Left renal pelvis (tissue), 4 donors: ENCODE results near the gene FMO2. TPM values are rescaled to one million over a fixed set of nuclear protein-coding genes. Genes with fewer than 3 reads are reported as not detected.

ENCODE experiments used
- DNase-seq, 4 donors: peaks; one replicate each; pipeline ENCODE4 v3.0.0-alpha.2; 2013; ENCODE audit warnings: low read depth in 4 of 4, low spot score in 3 of 4
- polyA plus RNA-seq, 4 donors: library from polyadenylated mRNA; unstranded; fragments of 120-200 nt; gene quantifications; one replicate each; pipeline ENCODE4 v1.2.1, GENCODE V29; 2013; ENCODE audit not compliant: insufficient read length in 4 of 4

FMO2 gene, protein sequence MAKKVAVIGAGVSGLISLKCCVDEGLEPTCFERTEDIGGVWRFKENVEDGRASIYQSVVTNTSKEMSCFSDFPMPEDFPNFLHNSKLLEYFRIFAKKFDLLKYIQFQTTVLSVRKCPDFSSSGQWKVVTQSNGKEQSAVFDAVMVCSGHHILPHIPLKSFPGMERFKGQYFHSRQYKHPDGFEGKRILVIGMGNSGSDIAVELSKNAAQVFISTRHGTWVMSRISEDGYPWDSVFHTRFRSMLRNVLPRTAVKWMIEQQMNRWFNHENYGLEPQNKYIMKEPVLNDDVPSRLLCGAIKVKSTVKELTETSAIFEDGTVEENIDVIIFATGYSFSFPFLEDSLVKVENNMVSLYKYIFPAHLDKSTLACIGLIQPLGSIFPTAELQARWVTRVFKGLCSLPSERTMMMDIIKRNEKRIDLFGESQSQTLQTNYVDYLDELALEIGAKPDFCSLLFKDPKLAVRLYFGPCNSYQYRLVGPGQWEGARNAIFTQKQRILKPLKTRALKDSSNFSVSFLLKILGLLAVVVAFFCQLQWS
- 1 to 10 TPM in 2 of 4 donors, under 1 TPM in 2; 0.40 to 2.1 (median 1.1) TPM for polyA plus RNA-seq

DNA sequence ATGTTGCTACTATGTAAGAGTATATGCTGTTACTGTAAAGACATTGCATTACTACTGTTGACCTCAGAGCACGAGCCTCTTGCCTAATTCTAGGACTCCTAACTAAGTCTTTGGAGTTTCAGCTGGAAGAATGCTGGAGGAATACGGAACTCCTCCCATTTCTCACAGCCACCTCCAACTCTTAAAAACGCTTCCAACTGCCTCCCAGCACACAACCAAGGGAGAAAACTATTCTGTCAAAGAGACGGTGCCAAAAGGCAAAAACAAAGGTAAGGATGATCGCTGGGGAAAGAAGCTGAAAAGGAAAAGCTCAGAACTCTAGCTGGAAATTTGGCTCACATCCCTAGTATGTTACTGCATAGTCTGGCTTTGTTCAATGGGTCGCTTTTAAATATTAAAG, at the start of gene FMO2:
Gene FMO2 (plus strand): TSS at position 210 of the 400 bp plus-strand sequence. CDS start 414 bp downstream, outside the sequence.
- DNase-seq = no peak

DNA sequence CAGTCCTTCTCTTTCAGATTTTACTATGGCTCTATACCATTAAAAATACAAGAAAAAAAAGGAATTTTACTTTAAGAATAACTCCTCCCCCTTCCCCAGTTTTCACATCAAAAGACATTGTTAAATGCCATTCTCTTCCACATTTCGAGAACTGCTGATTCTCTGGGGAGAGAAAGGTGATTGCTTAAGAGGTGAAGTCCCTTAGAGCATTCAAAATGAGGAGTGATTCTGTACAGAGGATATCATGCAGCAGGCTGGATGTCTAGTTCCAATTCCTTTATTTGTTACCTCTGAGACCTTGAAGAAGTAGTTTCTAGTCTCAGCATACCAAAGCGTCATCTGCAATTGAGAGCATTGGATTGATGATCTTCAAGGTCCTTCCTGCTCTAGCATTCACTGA, 47.5 kb upstream of the FMO2 start:
- DNase-seq = no peak

DNA sequence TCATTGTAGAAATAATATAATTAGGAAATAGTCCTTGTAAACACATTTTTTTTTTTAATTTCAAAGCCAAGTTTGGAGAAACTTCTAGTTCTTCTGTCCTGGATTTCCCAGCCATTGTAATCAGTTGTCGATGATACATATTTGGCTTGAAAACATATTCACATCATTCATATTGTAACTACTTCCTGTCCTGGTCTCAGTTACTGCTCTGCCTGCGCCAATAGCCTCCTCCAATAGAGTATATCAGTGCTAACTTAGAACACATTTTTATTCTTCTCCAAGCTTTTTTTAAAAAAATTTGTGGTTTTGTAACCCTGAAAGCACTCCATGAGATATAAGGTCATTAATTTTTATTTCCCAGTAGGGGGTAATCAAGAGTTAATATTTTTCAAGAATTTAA, 46.1 kb upstream of the FMO2 start:
- no peak for DNase-seq

DNA sequence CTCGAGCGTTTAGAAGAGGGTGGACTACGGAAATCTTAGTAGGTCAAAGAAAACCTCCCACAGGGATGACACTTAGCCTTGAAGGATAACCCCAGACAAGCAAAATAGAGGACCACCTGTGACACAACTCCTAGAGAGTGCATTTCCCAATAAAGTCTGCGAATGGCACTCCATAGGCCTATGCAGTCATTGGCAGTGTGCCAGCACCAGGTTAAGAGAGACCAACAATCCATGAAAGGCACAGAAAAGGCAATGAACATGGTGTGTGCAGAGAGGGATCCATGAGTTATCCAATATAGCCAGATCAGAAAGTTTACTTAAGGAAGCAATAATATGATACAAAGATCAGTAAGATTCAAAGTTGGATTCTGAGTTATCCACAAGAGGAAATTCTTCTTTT, 45.2 kb upstream of the FMO2 start:
- DNase-seq = no peak

DNA sequence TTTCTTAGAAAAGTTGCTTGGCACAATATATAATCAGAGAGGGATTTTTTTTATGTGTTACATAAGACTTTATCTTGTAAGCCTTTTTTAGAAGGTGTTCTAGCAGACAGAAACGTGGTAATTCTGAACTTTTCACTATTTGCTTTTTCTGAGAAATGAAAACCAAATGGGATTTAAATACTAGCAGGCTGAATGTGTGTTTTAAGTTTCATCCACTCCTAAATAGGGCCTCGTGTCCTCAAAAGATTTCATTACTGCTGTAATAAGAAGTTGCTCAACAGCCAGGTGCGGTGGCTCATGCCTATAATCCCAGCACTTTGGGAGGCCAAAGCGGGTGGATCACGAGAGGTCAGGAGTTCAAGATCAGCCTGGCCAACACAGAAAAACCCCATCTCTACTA, 44.7 kb upstream of the FMO2 start:
- DNase-seq = no peak

DNA sequence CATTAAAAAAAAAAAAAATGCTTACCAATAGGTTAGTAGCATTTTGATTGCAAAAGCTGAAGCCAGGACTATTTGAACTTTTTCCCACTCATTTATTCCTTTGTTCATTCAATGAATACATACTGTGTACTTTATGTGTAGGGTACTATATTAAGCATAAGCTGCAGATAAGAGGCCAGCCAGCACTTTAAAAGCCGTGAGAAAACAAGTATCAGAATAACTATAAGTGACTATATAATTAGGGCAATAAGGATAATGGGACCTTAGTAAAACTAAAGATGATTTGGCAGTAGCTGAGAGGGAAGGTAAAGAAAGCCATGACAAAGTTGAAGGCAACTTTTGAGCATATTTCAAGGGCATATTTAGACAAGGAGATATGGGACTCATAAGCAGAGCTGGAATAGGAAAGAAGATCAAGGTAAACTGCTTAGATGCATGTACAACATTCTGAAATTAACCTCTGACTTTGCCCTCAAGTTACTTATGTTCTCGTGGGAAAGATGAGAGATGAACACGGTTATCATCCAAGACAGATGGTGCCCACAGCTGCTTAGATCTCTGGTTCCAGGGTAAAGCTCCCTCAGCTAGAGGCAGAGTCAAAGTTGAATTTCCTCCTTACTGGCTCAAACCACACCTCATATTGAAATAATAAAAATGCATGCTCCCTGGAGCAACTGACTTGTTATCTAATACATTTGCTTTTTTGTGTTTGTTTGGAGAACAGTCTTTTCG, 44.0 kb upstream of the FMO2 start:
- no peak for DNase-seq

DNA sequence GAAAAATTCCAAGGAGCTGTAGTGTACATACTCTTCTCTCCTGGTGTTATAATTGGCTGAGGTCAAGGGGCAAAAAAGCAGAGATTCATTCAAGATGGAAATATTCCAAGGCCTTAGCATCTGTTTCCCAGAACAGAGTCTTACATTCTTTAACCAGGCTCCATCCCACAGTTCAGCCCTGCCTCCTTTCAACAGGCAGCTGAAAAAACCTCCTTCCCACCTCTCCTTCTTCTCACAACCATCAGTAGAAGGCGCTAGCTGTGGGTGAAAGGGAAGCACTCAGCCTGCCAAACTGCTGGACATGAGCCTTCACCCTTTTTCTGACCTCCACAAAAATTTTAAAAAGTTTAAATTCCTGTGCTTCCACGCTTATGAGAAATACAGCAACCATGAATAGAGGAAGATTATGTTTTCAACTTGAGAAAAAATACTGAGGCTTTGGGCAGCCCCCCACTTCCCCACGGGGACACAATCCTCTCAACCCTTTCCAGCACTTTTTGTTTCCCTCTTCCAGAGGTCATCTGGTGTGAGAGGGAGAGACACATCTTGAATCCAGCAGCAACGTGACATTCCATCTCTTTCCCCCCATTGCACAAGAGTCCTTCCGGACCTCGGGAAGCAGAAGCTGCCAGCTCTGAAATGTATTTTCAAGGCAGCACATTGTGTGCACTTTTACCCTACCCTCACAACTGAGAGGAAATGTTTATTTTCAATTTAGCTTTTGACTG, 43.2 kb upstream of the FMO2 start:
- peak in 1 of 4 donors; percentile 39 for DNase-seq

DNA sequence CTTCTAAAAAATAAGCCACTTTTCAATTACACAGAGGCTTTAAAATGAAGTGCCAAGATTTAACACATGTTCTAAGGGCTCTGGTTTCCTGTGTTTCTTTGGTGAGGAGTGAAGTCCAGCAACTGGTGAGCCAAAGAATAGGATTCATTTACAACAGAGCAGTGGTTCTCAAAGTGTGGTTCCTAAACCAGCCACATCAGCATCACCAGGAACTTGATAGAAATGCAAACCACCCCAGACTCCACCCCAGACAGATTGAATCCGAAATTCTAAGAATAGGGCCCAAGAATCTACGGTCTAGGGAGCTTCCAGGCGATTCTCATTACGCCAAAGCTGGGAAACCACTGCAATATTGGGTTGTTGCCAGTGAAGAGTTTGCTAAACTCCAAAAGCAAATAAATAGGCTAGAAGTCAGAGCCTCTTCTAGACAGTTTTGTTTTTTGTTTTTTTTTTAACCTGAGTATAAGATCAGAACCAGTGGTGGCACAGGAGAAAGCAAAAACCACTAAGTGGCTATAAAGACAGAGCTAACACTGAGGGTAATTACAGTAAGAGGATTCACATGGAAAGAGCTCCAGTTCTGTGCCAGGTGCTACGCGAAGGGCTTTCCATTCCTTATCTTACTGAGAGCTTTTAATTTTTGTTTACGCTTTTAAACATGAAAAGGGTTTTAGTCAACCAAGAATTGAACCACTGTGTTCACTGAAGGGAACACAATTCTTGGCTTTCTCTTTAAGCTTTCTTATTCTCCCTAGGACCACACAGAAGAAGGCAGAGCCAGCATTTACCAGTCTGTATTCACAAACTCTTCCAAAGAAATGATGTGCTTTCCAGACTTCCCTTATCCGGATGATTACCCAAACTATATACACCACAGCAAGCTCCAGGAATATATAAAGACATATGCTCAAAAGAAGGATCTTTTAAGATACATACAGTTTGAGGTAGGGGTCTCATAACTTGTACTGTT, 42.4 kb upstream of the FMO2 start:
- no peak for DNase-seq

DNA sequence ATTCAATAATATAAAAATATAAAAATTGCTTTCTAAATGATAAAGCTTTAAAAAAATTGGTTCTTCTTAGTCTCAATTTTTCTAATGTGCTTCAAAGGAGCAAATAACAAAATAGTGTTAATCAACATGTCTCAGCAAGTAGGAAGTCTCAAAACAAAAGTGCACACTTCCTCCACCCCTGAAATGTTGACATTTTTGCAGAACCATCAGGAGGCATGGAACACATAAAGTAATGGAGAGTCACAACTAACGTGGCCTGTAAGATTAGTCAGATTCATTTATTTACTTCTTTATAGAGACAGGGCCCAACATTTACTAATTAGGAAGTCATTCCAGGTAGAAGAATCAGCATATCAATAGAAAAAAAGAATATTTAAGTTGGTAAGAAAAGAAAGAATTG, 34.9 kb upstream of the FMO2 start:
- no peak for DNase-seq

DNA sequence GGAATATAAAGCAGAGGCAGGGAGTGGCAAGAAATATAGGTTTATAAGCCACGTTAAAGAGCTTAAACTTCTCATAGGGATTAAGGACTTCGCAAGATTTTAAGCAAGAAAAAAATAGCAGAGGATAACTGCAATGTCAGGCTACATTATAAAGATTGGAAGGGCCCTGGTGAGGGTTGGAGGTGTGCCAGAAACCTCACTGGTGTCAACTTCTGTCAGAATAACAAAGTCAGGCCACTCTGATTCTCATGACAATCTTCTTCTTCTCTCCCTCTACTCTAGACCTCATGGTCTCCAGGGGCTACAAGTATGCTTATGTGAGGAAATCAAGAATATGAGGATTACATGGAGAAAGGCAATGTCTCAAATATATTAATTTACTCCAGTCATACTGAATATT, 32.6 kb upstream of the FMO2 start:
- DNase-seq = no peak

DNA sequence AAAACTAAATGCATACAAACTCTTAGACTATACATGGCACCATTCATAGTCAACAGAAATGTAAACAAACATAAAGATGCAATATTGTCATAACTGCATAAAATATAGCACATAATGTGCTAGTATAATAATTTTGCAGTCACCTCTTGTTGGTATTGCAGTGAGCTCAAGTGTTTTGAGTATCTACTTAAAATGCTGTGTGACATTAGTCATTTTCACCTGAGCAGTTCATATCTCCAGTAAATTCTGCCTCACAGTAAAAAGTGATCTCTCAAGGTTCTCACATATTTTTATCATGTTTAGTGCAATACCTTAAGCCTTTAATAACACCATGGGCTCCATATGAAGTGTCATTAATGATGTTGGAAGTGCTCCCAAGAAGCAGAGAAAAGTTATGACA, 29.6 kb upstream of the FMO2 start:
- DNase-seq = no peak

DNA sequence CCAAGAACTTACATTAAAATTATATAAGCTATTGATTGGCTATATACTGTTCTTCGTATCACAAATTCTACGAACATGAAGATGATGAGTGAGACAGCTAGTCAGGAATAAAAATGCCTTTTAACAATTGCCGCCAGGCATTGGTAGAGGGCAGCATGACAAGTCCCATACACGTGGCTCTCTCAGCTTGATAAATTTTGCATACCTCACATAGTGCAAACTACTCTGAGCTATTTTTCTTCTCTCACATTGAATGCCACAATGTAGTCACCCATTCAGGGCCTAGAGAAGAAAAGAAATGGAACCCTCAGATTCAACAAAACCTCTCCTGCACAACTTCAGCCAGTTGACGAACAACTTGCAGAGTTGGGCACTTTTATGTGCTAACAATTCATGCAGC, 27.0 kb upstream of the FMO2 start:
- DNase-seq = no peak

DNA sequence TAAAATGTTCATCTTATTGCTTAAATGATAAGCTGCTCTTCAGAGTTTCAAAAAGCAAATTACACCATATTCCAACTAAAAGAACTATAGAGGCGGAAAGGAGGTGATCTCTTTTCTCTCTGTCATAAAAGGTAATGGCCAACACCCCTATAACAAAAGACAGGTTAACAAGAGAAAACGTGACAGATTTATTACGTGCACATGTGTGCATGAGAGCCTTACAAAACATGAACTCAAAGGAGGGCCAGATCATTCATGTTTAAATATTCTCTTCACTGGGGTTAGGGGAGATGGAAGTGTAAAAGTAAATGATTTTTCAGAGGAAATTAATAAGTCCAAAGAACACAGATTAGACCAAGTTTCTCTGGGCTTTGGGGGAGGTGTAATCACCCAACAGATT, 26.5 kb upstream of the FMO2 start:
- no peak for DNase-seq

DNA sequence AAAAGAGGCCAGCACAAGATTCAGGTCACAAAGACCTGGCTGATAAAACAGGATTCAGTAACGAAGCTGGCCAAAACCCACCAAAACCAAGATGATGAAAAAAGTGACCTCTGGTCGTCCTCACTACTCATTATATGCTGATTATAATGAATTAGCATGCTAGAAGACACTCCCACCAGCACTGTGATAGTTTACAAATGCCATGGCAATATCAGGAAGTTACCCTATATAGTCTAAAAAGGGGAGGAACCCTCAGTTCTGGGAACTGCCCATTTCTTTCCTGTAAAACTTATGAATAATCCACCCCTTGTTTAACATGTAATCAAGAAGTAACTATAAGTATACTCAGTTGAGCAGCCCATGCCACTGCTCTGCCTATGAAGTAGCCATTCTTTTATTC, 26.0 kb upstream of the FMO2 start:
- no peak for DNase-seq

DNA sequence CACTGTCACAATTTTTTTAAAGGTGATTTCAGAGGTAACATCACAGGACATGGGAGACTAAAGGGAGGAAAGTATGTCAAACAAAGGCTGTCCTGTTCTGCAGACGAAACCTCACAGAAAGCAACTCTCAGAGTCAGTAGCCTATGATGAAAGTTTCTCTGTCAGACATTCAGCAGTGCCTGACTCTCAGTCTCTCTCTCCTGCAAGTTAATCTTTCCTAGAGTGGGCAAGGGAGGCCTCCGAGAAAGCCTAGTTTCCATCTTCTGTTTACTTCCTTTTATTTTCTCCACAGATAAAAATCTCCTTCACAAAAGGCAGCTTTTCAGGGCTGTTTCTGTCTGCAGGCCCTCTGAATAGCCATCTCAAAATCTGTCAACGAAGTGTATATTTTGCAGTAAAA, 24.9 kb upstream of the FMO2 start:
- DNase-seq = no peak

DNA sequence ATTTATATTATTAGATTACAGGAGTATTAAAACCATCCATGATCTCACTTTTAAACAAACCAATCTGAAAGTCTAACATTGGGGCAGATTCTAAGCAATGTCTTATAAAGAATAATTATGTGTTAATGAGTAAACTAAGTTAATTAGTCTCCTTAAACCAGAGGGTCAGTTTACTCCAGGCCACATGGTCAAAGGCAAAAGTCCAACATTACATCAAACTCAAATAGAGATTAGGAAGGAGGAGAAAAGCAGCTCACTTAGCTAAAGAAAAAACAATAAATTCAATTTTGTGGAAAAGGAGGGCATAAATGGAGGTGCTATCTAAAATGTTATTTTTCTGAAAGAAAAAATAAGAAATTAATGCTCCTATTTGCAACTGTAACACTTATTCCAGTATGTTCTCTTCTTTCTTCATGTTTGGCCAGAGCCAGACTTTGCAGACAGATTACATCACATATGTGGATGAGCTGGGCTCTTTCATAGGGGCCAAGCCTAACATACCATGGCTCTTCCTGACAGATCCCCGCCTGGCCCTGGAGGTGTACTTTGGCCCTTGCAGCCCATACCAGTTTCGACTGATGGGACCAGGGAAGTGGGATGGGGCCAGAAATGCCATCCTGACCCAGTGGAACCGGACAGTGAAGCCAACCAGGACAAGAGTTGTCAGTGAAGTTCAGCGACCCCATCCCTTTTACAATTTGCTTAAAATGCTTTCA, 24.3 kb upstream of the FMO2 start:
- no peak for DNase-seq

DNA sequence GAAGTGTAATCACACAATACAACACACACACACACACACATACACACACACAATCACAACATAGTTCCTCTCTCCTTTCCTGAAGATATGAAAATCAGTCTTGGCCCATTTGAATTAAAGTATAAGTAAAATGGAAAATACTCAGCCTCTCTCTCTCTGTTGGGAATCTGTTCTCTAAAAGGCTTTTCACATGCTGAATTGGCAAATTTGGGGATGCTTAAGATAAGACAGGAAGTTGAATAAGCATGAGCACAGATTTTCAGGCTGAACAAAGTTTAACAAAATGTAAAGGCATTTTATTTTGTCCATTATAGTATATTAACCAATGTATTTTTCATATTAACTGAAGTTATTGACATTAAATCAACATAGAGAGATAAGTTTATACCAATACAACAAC, 23.7 kb upstream of the FMO2 start:
- DNase-seq = no peak

DNA sequence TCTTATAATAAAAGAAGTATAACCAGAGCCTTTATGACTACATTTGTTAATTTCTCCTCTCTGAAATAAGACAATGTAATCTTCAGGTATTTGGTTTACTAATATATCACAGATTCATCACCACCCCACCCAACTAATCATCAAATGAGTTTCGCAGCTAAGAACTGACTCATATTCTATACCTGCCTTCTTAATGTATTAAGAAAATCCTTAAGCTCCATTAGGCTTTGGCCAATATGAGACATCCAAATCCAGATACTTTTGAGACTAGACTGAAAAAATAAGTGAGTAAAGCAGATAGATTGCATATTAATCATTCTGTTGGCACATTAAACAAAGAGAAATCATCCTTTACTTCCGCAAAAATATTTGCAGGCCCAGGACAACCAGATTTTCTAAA, 18.7 kb upstream of the FMO2 start:
- no peak for DNase-seq

DNA sequence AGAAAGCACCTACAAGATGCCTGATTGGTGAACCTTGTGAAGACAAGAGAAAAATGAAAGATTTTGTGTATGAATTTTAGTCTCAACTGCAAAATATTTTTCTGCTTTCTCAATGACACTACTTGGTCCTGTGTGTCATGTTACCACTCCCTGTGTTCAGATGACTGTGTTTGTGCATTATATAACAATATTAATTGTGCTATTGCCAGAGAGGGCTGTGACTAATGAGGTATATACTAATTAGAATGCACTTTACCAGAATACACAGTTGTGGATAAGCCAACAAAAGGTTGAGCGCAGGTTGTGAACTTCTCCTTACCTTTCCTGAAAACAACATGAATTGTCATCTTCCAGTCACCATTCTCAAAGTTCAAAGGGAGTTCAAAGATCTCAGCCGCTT, 17.3 kb upstream of the FMO2 start:
- DNase-seq = no peak
